ENCODE data around the gene PIH1D2. TPM values are rescaled to one million over a fixed set of nuclear protein-coding genes. Genes with fewer than 3 reads are reported as not detected.

Gene PIH1D2
- total RNA-seq, result 1.6 TPM

DNA sequence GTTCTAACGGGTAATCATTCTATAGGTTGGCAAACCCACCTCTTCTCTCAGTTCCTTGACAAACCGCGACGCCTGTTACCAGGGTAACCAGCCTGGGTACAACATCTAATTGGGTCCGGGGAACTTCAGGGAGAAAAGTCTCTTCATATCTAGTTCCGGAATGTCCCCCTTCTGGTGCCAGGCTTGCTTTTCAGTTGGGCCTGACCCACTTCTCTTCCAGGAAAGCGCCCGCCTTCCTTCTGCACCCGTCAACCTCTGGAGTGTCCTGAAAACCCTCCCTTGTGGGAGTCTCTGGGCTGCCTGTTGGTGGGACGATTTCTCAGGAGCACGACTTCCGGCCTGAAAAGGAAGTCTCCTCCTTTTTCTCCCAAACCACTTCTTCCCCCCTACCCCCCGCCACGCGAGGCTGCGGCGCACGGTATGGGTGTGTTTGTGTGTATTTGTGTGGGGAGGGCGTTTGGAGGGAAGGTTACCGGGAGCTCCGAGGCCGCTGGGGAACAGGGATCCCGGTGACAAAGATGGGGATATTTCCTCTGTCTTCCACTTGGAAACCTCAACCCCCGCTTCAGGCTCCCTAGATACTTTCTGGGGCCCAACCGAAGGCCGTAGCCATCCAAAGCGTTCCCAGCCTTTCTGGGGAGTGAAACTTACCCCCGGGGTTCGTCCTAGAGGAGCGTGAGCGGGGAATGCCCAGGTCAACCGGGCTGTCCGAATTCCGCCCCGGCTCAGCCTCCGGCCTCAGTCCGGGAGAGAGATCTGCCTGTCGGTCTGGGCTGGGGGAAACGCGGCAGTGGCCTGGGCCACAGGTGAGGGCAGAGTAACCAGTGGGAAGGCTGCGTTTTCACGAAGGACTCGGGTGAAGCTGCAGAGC lies at the start of gene PIH1D2, which contains the start of gene NKAPD1:
Gene PIH1D2, minus strand, starts transcription at position 77 of the 871 bp plus-strand sequence. CDS start 843 bp downstream, outside the sequence.
Gene NKAPD1, plus strand, starts transcription at position 359 of the 871 bp plus-strand sequence. CDS start 1,276 bp downstream, outside the sequence.
- Histone ChIP-seq H3K9ac (ENCODE audit: low read depth in 1 of 3, low read length in 3 of 3) (peak within 1 kb of the TSS; percentile 88 to 96 (median 96)), H3K27me3 (ENCODE audit: control insufficient read depth in 3 of 3, insufficient read depth in 3 of 3, low read length in 3 of 3) (no peaks in the 10 kb centered on the region), H3K36me3 (ENCODE audit: control insufficient read depth in 3 of 3, insufficient read depth in 3 of 3, low read length in 3 of 3) (peaks cover 10 to 28% (median 21%) of the 10 kb centered on the region in 3 donors), H3K27ac (ENCODE audit: low read depth, low read length) (peak within 1 kb of the TSS; percentile 90), H3K4me3 (ENCODE audit: low read length in 3 of 3) (peak within 1 kb of the TSS; percentile 86 to 97 (median 92)), H3K9me3 (ENCODE audit: control insufficient read depth in 3 of 3, low read length in 3 of 3) (no peaks in the 10 kb centered on the region), H3K4me1 (ENCODE audit: control insufficient read depth in 3 of 3, insufficient read depth in 3 of 3, low read length in 3 of 3) (peaks cover 14 to 22% (median 19%) of the 10 kb centered on the region in 3 donors)

- Histone ChIP-seq H3K4me3 (ENCODE audit: low read length in 3 of 3) (no peak overlapping the region), H3K27ac (ENCODE audit: low read depth, low read length) (no peak overlapping the region), H3K27me3 (ENCODE audit: control insufficient read depth in 3 of 3, insufficient read depth in 3 of 3, low read length in 3 of 3) (no peaks in the 10 kb centered on the region), H3K9me3 (ENCODE audit: control insufficient read depth in 3 of 3, low read length in 3 of 3) (no peaks in the 10 kb centered on the region), H3K9ac (ENCODE audit: low read depth in 1 of 3, low read length in 3 of 3) (no peak overlapping the region), H3K36me3 (ENCODE audit: control insufficient read depth in 3 of 3, insufficient read depth in 3 of 3, low read length in 3 of 3) (peaks cover 0 to 2% (median 0%) of the 10 kb centered on the region in 3 donors), H3K4me1 (ENCODE audit: control insufficient read depth in 3 of 3, insufficient read depth in 3 of 3, low read length in 3 of 3) (peaks cover 4 to 6% (median 5%) of the 10 kb centered on the region in 3 donors)
These were observed 49.3 kb upstream of the PIH1D2 start for GRCh38 chr11:112123129-112123528.

GRCh38 chr11:112121981-112122615 lies 48.3 kb upstream of the PIH1D2 start:
- H3K9me3 ChIP-seq (ENCODE audit: control insufficient read depth in 3 of 3, low read length in 3 of 3), result no peaks in the 10 kb centered on the region
- no peak overlapping the region for H3K9ac ChIP-seq (ENCODE audit: low read depth in 1 of 3, low read length in 3 of 3)
- H3K4me1 ChIP-seq (ENCODE audit: control insufficient read depth in 3 of 3, insufficient read depth in 3 of 3, low read length in 3 of 3), result peaks cover 4 to 6% (median 5%) of the 10 kb centered on the region in 3 donors
- no peak overlapping the region for H3K4me3 ChIP-seq (ENCODE audit: low read length in 3 of 3)
- no peak overlapping the region for H3K27ac ChIP-seq (ENCODE audit: low read depth, low read length)
- no peaks in the 10 kb centered on the region for H3K27me3 ChIP-seq (ENCODE audit: control insufficient read depth in 3 of 3, insufficient read depth in 3 of 3, low read length in 3 of 3)
- peaks cover 0 to 2% (median 0%) of the 10 kb centered on the region in 3 donors for H3K36me3 ChIP-seq (ENCODE audit: control insufficient read depth in 3 of 3, insufficient read depth in 3 of 3, low read length in 3 of 3)

DNA sequence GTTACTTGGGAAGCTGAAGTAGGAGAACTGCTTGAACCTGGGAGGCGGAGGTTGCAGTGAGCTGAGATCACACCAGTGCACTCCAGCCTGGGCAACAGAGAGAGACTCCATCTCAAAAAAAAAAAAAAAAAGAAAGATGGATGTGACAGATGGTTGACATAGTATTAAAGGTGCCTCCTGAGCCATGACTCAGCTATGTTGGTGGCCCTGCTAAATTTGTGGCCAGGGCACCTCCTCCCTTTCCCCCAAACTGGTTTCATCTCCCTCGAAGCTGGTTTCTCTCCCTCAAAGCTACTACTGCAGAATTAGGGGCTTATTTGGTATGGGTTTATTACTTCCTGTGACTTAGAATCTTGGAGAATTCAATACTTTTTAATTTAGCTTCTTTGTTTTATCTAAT lies 44.4 kb upstream of the PIH1D2 start:
- no peaks in the 10 kb centered on the region for H3K27me3 ChIP-seq (ENCODE audit: control insufficient read depth in 3 of 3, insufficient read depth in 3 of 3, low read length in 3 of 3)
- peaks cover 0 to 2% (median 0%) of the 10 kb centered on the region in 3 donors for H3K36me3 ChIP-seq (ENCODE audit: control insufficient read depth in 3 of 3, insufficient read depth in 3 of 3, low read length in 3 of 3)
- no peak overlapping the region for H3K9ac ChIP-seq (ENCODE audit: low read depth in 1 of 3, low read length in 3 of 3)
- peaks cover 4 to 7% (median 6%) of the 10 kb centered on the region in 3 donors for H3K4me1 ChIP-seq (ENCODE audit: control insufficient read depth in 3 of 3, insufficient read depth in 3 of 3, low read length in 3 of 3)
- no peaks in the 10 kb centered on the region for H3K9me3 ChIP-seq (ENCODE audit: control insufficient read depth in 3 of 3, low read length in 3 of 3)
- no peak overlapping the region for H3K27ac ChIP-seq (ENCODE audit: low read depth, low read length)
- no peak overlapping the region for H3K4me3 ChIP-seq (ENCODE audit: low read length in 3 of 3)

- Histone ChIP-seq H3K27ac (ENCODE audit: low read depth, low read length) (no peak overlapping the region), H3K27me3 (ENCODE audit: control insufficient read depth in 3 of 3, insufficient read depth in 3 of 3, low read length in 3 of 3) (no peaks in the 10 kb centered on the region), H3K36me3 (ENCODE audit: control insufficient read depth in 3 of 3, insufficient read depth in 3 of 3, low read length in 3 of 3) (peaks cover 0 to 2% (median 0%) of the 10 kb centered on the region in 3 donors), H3K9ac (ENCODE audit: low read depth in 1 of 3, low read length in 3 of 3) (no peak overlapping the region), H3K4me3 (ENCODE audit: low read length in 3 of 3) (no peak overlapping the region), H3K9me3 (ENCODE audit: control insufficient read depth in 3 of 3, low read length in 3 of 3) (no peaks in the 10 kb centered on the region), H3K4me1 (ENCODE audit: control insufficient read depth in 3 of 3, insufficient read depth in 3 of 3, low read length in 3 of 3) (peaks cover 4 to 7% (median 5%) of the 10 kb centered on the region in 3 donors)
These were observed 41.6 kb upstream of the PIH1D2 start for GRCh38 chr11:112115386-112115785.

- Histone ChIP-seq H3K27ac (ENCODE audit: low read depth, low read length) (no peak overlapping the region), H3K4me1 (ENCODE audit: control insufficient read depth in 3 of 3, insufficient read depth in 3 of 3, low read length in 3 of 3) (peaks cover 0 to 3% (median 0%) of the 10 kb centered on the region in 3 donors), H3K36me3 (ENCODE audit: control insufficient read depth in 3 of 3, insufficient read depth in 3 of 3, low read length in 3 of 3) (peaks cover 0 to 3% (median 0%) of the 10 kb centered on the region in 3 donors), H3K9me3 (ENCODE audit: control insufficient read depth in 3 of 3, low read length in 3 of 3) (no peaks in the 10 kb centered on the region), H3K4me3 (ENCODE audit: low read length in 3 of 3) (no peak overlapping the region), H3K27me3 (ENCODE audit: control insufficient read depth in 3 of 3, insufficient read depth in 3 of 3, low read length in 3 of 3) (no peaks in the 10 kb centered on the region), H3K9ac (ENCODE audit: low read depth in 1 of 3, low read length in 3 of 3) (no peak overlapping the region)
These were observed 40.6 kb upstream of the PIH1D2 start for GRCh38 chr11:112114460-112114859.

- H3K4me1 ChIP-seq (ENCODE audit: control insufficient read depth in 3 of 3, insufficient read depth in 3 of 3, low read length in 3 of 3), result peaks cover 0 to 3% (median 0%) of the 10 kb centered on the region in 3 donors
- H3K4me3 ChIP-seq (ENCODE audit: low read length in 3 of 3), result no peak overlapping the region
- no peak overlapping the region for H3K27ac ChIP-seq (ENCODE audit: low read depth, low read length)
- H3K9me3 ChIP-seq (ENCODE audit: control insufficient read depth in 3 of 3, low read length in 3 of 3), result no peaks in the 10 kb centered on the region
- no peak overlapping the region for H3K9ac ChIP-seq (ENCODE audit: low read depth in 1 of 3, low read length in 3 of 3)
- H3K27me3 ChIP-seq (ENCODE audit: control insufficient read depth in 3 of 3, insufficient read depth in 3 of 3, low read length in 3 of 3), result no peaks in the 10 kb centered on the region
- H3K36me3 ChIP-seq (ENCODE audit: control insufficient read depth in 3 of 3, insufficient read depth in 3 of 3, low read length in 3 of 3), result peaks cover 0 to 3% (median 0%) of the 10 kb centered on the region in 3 donors
These were observed 40.0 kb upstream of the PIH1D2 start for GRCh38 chr11:112113539-112114457.

DNA sequence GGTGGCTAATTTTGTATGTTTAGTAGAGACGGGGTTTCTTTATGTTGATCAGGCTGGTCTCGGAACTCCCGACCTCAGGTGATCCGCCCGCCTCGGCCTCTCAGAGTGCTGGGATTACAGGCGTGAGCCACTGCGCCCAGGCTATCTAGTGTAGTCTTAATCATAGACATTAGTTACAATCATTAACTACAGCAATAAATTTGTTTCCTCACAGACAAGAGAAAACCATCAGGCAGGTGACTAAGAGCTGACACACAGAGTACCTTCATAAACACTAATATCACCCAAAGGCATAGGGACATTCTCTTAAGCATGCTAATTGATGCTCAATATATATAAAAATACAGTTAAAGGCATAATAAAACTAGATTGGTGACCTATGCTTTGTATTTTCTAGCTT lies 32.3 kb upstream of the PIH1D2 start:
- no peak overlapping the region for H3K27ac ChIP-seq (ENCODE audit: low read depth, low read length)
- H3K9ac ChIP-seq (ENCODE audit: low read depth in 1 of 3, low read length in 3 of 3), result no peak overlapping the region

GRCh38 chr11:112103446-112103845 lies 29.6 kb upstream of the PIH1D2 start:
- peaks cover 0 to 6% (median 0%) of the 10 kb centered on the region in 3 donors for H3K36me3 ChIP-seq (ENCODE audit: control insufficient read depth in 3 of 3, insufficient read depth in 3 of 3, low read length in 3 of 3)
- no peaks in the 10 kb centered on the region for H3K9me3 ChIP-seq (ENCODE audit: control insufficient read depth in 3 of 3, low read length in 3 of 3)
- no peak overlapping the region for H3K9ac ChIP-seq (ENCODE audit: low read depth in 1 of 3, low read length in 3 of 3)
- no peaks in the 10 kb centered on the region for H3K27me3 ChIP-seq (ENCODE audit: control insufficient read depth in 3 of 3, insufficient read depth in 3 of 3, low read length in 3 of 3)
- no peak overlapping the region for H3K4me3 ChIP-seq (ENCODE audit: low read length in 3 of 3)
- no peak overlapping the region for H3K27ac ChIP-seq (ENCODE audit: low read depth, low read length)
- peaks cover 2 to 10% (median 5%) of the 10 kb centered on the region in 3 donors for H3K4me1 ChIP-seq (ENCODE audit: control insufficient read depth in 3 of 3, insufficient read depth in 3 of 3, low read length in 3 of 3)

More for the DNA sequence above, 32.3 kb upstream of the PIH1D2 start:
- no peak overlapping the region for H3K4me3 ChIP-seq (ENCODE audit: low read length in 3 of 3)
- H3K27me3 ChIP-seq (ENCODE audit: control insufficient read depth in 3 of 3, insufficient read depth in 3 of 3, low read length in 3 of 3), result no peaks in the 10 kb centered on the region
- H3K4me1 ChIP-seq (ENCODE audit: control insufficient read depth in 3 of 3, insufficient read depth in 3 of 3, low read length in 3 of 3), result peaks cover 0 to under 1% (median under 1%) of the 10 kb centered on the region in 3 donors
- H3K9me3 ChIP-seq (ENCODE audit: control insufficient read depth in 3 of 3, low read length in 3 of 3), result no peaks in the 10 kb centered on the region
- H3K36me3 ChIP-seq (ENCODE audit: control insufficient read depth in 3 of 3, insufficient read depth in 3 of 3, low read length in 3 of 3), result peaks cover 0 to 9% (median 0%) of the 10 kb centered on the region in 3 donors
